GM21526 (cell line): ENCODE measurements around the gene UBL4A.
A peak's percentile ranks its signal among the peaks of the same experiment; 100 is the strongest.

ENCODE experiments used
- ATAC-seq: cut with Tn5 transposase; IDR thresholded peaks from one replicate; pipeline ENCODE4 v1.9.1; 2021; ENCODE audit warnings: moderate library complexity; ENCODE audit not compliant: unreplicated experiment, low FRiP score

Gene UBL4A

DNA sequence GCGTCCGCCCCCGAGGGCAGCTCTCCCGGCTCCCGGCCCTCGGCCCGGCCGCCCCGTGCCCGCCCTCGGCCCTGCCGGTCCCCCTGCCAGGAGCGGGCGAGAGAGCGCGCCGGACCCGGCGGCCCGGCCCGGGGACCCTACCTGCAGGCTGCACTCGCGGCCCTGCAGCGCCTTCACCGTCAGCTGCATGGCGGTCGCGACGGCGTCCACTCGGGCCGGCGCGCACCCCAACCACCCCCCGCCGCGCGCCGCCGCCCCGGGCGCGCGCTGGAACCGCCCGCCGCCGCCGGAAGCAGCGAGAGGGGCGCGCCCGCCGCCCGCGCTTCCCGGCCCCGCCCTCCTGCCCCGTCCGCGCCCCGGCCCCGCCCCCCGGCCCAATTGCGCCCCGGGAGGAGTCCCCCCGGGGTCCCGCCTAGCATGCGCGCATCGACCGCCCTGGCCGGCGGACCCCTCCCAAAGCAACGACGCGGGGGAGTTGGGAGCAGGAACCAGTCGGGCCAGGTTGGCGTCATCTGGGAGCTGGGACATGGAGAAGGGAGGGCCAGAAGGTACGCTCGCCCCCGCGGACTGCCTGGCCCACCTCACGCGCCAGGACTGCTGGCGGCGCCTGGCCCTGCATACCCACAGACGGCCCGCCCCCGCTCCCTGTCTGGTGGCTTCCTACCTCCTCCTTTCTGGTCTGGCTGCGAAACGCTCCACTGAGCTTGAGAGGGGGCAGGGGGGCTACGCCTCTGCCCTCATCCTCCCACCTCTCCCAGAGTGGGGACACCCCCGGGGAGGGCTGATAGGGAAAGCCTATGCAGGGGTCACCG is at the start of gene UBL4A:
UBL4A (minus strand) TSS at position 220 of the 812 bp plus-strand sequence; CDS start at position 189, 31 bp downstream.
- ATAC-seq = no peak

DNA sequence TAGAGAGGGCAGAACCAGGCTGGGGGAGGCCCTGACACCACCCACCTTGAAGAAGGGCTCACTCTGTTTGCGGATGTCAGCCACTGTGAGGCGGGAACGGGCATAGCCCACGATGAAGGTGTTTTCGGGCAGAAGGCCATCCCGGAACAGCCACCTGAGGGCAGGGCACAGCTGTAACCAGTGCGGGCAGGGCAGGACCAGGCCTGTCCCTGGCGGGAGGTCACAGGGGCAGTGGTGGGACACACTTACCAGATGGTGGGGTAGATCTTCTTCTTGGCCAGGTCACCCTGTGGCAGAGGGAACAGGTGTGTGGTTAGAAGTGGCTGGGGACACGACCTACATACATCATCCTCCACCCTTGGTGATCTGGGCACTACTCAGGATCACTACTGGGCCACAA is 49.5 kb upstream of the UBL4A start:
- no peak for ATAC-seq

DNA sequence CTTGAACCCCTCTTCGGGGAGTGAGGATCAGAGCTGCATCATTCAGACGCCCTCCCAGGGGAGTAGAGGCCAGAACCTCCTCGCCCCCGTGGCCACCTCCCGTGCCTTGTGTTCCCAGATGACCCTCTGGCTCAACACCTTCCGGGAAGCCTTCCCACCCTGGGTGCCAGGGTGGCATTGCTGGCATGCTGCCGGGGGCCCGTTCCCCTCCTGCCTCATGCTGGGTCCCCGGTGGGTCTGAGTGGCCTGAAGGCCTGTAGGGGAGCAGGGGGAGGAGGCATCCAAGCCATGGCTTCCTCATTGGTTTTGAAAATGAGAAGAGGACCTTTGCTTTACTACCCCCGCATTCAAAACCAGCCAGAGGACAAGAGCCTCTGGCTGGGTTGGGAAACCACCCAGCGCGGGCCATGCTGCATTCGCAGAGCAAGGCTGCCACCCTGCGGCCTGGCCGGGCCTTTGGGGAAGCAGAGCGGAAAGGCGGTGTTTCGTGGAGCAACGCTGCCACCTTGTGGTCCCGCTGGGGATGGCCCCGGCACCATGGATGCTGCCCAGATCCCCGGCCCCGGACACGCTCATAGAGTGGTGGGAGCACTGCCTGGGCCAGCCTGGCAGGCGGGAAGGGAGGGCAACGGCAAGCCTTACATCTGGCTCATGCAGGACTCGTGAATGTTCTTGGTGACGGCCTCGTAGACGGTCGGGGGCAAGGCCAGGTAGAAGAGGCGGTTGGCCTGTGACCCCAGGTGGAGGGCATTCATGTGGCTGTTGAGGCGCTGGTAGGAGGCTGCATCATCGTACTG is 48.3 kb upstream of the UBL4A start:
- ATAC-seq = peak; percentile 85

DNA sequence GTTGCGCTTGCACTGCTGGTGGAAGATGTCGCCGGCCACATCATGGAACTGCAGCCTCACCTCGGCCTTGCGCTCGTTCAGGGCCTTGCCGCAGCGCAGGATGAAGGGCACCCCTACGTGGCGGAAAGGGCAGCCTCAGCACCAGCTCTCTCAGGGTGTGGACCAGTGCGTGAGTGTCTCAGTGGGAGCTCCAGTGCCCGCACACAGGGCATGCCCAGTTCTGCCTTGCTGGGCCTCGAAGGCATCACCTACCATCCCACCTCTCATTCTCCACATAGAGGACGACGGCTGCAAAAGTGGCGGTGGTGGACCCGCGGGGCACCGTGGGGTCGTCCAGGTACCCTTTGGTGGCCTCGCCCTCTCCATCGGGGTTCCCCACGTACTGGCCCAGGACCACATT is 46.3 kb upstream of the UBL4A start:
- no peak for ATAC-seq

DNA sequence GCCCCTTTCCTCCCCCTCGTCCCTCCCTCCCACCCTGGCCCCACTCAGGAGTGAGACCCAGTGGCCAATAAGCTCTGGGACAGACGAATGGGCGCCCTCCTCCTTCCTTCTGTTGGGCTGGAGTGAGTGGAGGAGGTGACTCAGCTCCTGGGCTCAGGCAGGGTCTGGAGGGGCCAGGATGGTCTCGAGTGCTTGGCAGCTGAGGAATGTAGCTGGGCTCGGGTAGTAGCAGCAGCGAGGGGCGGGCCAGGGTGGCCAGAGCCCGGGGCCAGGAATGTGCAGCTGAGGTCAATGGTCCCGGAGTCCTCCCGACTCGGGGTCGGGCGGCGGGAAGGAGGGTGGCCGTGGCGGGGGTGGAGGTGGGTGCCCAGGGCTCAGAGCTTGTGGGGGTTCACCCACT is 45.2 kb upstream of the UBL4A start:
- ATAC-seq = no peak

DNA sequence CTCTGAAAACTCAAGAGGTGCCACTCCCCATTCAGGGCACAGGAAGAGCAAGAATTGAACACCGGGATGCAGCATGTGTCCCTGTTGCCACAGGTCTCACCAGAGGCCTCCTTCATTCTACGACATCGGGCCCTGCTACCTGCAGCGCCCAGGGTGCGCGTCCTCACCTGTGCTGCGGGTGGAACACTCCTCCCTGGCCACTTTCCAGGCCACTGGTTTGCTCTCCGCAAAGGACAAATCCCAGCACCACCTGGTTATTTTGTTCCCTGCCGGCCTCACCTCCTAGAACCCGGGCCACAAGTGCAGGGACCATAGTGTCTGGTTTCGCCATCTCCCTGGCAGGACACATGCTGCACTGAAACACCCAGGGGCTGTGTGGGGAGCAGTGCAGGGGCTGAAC is 43.9 kb upstream of the UBL4A start:
- ATAC-seq = no peak

DNA sequence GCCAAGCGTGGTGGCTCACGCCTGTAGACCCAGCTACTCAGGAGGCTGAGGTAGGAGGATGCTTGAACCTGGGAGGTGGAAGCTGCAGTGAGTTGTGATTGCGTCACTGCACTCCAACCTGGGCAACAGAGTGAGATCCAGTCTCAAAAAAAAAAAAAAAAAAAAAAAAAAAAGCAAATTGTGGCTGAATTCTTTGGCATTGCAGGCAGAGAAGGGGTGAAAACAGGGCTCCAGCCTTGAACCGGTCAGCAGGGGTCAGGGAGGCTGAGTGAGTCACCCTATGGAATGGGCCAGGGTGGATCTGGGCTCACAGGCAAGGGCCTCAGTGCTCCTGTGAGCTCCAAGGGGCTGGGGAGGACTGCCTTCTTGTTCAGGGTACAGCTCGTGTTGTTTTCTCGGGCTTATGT is 42.8 kb upstream of the UBL4A start:
- ATAC-seq = no peak

DNA sequence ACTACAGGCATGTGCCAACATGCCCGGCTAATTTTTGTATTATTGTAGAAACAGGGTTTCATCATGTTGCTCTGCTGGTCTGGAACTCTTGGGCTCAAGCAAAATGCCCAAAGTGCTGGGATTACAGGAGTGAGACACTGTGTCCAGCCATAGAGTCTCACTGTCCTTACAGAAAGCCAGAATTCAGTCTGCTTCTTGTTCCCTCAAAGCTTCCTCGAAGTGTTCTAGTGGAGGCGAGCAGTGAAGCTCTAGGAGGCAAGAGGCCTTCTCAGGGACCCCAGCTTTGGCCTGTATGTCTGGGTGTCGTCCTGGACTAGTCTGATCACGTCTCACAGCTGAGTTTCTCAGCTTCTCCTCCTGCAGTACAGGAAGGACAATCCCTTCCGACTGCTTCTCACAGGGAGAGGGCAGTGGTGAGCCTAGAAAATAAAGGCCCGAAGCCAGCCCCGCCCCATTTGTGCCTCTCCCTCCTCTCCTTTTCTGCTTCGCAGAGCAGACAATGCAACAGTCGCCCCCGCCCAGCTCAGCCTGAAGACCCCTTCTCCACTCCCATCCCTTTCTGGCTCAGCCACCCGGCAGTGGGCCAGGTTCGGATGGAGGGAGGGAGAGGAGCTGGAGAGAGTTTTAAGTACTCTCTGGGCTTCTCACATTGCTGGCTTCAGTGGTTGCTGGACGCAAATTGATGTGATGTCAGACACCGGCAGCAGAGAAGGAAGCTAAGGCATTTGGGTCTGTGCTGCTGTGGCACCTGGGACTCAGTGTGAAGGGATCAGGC is 40.7 kb upstream of the UBL4A start:
- ATAC-seq = no peak

DNA sequence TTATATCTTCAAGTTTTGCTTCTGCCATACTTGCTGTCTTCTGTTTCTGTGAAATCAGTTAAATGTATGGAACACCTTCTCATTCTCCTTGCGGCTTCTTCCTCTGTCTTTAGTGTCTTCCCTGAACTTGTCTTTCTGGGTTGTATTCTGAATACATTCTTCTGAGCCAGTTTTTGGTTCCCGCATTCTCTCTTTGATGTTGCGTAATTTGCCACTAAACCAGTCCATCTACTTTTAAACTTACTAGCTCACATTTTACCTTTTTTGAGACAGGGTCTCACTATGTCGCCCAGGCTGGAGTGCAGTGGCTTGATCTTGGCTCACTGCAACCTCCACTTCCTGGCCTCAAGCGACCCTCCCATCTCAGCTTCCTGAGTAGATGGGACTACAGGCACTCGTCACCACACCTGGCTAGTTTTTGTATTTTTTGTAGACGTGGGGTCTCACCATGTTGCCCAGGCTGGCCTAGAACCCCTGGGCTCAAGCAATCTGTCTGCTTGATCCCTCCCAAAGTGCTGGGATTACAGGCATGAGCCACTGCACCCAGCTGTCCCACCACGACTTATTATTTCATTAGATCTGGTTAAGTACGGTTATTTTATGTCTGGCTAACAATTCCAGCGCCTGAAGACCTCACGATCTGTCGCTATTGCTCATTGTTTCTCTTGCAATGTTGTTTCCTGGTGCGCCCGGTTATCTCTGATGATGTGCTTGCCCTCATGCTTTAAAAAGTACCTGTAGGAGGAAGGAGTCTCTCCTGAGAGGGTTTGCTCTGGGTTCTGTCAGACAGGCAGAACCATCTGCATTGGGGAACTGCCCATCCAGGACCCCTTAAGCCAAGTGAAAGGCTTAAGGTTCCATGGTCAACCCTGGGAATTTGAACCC is 39.4 kb upstream of the UBL4A start:
- no peak for ATAC-seq

DNA sequence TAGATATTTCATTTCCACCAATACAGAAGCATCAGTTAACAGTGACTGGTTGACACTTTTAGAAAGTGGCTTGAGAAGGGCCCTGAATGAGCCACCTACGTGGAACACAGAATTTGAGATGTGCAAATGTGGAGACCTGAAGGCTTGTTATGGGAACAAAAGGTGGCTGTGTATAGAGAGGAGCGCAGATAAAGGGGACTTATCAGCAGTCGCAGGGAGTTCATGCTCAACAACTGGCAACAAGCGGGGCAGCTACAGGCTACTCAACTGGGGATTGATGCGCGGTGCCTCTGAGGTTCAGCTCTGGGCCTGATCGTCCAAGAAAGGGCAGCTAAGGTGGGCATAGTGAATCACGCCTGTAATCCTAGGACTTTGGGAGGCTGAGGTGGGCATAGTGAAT is 33.0 kb upstream of the UBL4A start:
- ATAC-seq = no peak

DNA sequence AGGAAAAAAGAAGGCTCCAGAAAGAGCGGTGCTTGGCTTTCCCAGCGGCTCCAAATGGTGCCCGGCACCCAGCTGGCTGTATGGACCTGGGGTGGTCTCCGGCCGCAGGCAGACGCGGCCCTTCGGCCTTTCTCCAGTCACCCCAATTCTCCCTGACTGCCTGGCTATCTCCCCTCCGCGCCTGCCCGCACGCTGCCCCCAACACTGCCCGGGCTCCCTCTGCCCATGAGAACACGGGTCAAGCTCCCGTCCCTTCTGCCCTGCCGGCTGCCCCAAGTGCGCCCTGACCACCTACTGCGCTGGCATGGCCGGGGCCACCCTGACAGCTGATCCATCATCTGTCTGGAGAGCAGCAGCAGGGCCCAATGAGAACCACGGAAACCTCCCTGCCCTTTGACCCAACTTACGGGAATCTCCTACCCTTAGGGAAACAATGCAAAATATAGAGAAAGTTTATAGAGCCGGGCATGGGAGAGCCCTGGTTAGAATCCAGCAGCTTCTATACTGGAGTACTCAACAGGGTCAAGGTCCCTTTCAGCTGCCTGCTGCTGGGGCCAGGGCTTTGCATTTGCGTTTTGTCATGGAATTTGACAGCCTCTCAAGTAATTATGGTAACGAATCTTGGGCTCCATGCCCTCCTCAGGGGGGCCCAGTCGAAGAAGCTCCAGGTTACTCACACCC is 30.8 kb upstream of the UBL4A start:
- no peak for ATAC-seq

DNA sequence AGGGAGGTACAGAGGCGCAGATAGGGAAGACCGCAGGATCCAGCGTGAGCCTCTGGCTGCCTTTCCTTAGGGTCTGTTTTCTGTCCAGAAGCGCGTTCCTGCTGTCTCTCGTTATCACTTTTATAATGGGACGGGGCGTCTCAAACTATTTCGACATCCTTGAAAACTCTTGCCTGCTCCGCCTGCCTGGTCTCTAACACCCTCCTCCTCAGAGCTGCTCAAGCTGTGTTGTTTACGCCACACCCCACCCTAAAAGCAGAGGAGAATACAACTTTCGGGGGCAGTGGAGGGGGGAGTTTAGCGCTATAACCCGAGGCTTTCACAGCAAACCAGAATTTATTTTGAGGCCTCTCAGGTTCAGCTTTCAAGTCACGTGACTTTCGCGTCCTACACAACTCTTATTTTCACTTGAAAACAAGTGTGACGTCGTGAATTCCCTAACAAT is 30.3 kb upstream of the UBL4A start:
- ATAC-seq = no peak

DNA sequence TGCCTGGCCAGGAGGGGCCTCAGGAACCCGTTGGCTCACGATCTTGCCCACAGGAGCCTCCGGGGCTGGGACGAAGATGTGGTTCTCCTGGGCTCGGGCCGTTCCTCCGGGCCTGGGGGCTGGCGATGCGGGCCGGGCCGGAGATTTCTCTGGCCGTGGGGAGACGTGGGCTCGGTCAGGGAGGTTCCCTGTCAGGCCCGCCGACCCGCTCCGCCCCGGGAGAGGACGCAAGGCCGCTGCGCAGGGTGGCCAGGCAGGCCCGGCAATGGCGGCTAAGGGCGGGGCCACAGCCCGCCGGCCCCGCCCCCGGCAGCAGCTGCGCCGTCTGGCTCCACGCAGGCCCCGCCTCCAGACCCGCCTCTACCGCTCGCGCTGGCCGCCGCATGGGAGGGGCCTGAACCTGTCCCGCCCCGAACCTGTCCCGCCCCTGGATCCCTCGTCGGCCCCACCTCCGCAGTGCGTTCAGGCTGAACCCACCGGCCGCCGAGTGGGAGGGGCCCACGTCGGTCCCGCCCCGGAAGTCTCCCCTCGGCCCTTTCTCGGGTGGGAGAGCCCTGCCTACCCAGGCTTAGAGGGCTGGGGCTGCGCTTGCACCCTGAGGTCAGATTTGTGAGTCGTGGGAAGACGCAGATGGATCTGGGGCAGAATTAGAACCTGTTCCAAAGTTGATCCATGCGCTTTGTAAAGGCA is 29.7 kb upstream of the UBL4A start, which contains the start of gene FAM3A:
FAM3A (minus strand) TSS at position 267 of the 690 bp plus-strand sequence. CDS start 460 bp downstream, outside the sequence.
- peak; percentile 80 for ATAC-seq

DNA sequence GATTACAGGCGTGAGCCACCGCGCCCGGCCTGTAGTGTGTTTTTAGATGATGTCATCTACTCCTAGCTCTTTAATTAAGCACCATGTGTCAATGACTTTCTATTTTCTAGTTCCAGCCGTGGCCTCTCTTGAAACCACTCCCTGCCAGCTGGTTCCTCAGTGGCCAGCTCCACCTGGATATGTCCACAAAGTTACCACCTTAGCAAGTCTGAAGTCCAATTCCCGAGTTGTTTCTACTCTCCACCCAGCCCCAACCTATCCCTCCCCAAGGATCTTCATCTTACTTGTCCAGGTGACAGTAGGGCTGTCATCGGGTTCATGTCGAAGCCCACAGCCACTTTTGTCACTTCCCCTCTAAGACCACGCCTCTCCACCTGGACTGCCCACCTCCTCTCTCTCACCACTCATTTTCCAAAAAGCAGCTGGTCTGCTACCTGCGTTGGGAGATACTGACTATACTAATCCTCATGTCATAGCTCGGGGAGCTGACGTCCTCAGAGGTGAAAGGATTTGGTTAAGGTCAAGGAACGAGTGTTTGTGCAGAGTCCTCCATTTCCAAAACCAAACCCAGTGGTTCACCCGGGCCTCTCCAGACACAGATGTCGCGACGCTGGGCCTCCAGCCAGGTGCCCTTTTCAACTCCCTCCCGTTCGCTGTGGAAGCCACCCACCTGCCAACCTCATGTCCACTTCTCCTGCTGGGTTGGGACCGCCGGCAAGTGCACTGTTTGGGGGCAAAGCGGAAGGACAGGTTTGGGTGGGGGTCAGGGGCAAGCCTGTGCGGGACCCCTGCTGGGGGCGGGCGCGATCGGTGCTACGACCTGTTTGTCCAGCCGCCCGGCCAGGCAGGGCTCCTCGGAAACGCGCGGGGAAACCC is 28.9 kb upstream of the UBL4A start:
- ATAC-seq = no peak

DNA sequence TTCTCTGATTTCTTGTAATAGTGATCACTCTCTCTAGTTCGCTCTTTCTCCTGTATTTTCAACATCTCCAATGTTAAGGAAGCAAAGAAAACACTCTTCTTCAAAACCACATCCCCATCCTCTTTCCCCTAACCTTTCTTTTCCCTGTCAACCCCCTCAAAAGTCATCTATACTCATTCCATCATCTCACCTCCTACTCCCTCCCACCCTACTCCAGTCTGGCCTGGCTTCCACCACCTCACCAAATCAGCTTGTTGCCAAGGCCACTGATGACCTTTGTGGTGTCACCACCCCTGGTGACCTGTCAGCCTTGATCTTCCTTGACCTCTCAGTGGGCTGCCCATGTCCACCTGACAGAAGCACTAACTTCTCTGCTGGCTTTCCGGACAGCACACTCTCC is 27.3 kb upstream of the UBL4A start:
- no peak for ATAC-seq

DNA sequence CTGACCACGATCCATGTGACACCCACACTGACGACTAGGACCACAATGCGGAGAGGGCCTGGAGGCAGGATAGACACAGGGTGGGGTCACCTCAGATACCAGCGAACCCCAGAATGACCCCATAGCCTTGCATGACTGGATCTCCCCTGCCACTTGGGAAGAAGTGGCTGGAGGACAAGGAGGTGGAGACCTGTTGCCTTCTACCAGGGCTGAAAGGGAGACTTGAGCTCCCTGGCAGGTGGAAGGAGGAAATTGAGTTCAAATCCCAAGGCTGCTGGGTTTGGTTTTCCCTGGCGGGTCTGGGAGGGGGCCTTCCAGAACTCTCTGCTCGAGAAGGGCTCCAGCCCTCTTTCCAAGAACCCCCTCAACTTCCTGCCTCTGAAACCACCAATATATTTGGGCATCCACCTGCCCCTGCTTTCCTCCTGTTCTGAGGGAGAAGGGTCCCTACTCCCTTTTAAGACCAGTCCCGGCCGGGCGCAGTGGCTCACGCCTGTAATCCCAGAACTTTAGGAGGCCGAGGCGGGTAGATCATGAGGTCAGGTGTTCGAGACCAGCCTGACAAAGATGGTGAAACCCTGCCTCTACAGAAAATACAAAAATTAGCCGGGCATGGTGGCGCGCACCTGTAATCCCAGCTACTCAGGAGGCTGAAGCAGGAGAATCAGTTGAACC is 26.6 kb upstream of the UBL4A start:
- ATAC-seq = no peak

DNA sequence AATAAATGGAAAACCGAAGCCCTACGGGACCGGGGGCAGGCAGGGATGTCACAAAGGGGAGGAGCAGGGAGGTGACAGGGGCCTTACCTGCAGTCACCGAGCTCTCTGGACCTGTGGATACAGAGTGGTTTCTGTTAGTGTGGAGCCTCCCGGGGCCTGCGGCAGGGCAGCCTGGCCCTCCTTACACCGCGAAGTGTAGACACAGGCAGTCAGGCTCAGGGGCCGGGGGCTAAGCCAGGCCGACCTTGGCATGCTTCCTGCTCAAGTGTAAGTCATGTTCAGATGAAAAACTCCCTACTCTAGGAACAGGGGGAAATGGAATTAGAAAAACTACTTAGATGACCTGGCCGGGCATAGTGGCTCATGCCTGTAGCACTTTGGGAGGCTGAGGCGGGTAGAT is 25.3 kb upstream of the UBL4A start:
- no peak for ATAC-seq
